ENCODE results near the gene LMAN2L. TPM values are rescaled to one million over a fixed set of nuclear protein-coding genes. Genes with fewer than 3 reads are reported as not detected.
"Not testable (repeated sequence)": the region's sequence is repeated elsewhere in the genome, so short reads cannot be mapped to it uniquely, and the experiment has no call there.

LMAN2L gene
- total and polyA plus RNA-seq, 4 donors = 6.4 to 15.1 (median 12.3) TPM

- Histone ChIP-seq H3K4me1 (ENCODE audit: control insufficient read depth in 4 of 4, insufficient read depth in 4 of 4, low read length in 3 of 4) (no peaks in the 10 kb centered on the region), H3K9ac (ENCODE audit: low read depth in 1 of 2, low read length in 2 of 2) (no peak overlapping the region), H3K27ac (ENCODE audit: low read depth in 1 of 2, low read length in 2 of 2) (no peak overlapping the region), H3K36me3 (ENCODE audit: control insufficient read depth in 4 of 4, insufficient read depth in 3 of 4, low read depth in 1 of 4, low read length in 3 of 4) (no peaks in the 10 kb centered on the region), H3K27me3 (ENCODE audit: control insufficient read depth in 4 of 4, insufficient read depth in 4 of 4, low read length in 3 of 4) (no peaks in the 10 kb centered on the region), H3K9me3 (ENCODE audit: control insufficient read depth in 4 of 4, low read length in 3 of 4) (peaks cover 0 to 4% (median 0%) of the 10 kb centered on the region in 4 donors), H3K4me3 (ENCODE audit: low read depth in 1 of 3, low read length in 3 of 3) (no peak overlapping the region)
- WGBS = 80% methylated on average over 11 of the region's 11 CpGs
- TF ChIP-seq NR2F2 (IDR thresholded peaks at IDR 0.05) (no peak), RXRA (IDR thresholded peaks at IDR 0.05) (no peak), FOXA2 (IDR thresholded peaks at IDR 0.05) (no peak), HNF4A (conservative IDR thresholded peaks at IDR 0.05) (no peak), EGR1 (IDR thresholded peaks at IDR 0.05; ENCODE audit: low read depth in 2 of 2) (no peak), FOXA1 (IDR thresholded peaks at IDR 0.05) (no peak), GABPA (IDR thresholded peaks at IDR 0.05 in 1 of 2, conservative IDR thresholded peaks at IDR 0.05 in 1 of 2) (no peak), YY1 (IDR thresholded peaks at IDR 0.05) (no peak), SP1 (IDR thresholded peaks at IDR 0.05) (no peak), HNF4G (IDR thresholded peaks at IDR 0.05) (no peak), REST (IDR thresholded peaks at IDR 0.05) (no peak), ATF3 (IDR thresholded peaks at IDR 0.05) (no peak), RAD21 (IDR thresholded peaks at IDR 0.05) (no peak), ZBTB33 (IDR thresholded peaks at IDR 0.05) (no peak), TAF1 (conservative IDR thresholded peaks at IDR 0.05) (no peak), CTCF (IDR thresholded peaks at IDR 0.05; ENCODE audit: low read depth, low read length, missing input control) (no peak)
- DNase-seq (ENCODE audit: low spot score) = no peak
Measured at GRCh38 chr2:96668771-96669170, 71.1 kb downstream of the LMAN2L start.

- H3K36me3 ChIP-seq (ENCODE audit: control insufficient read depth in 4 of 4, insufficient read depth in 3 of 4, low read depth in 1 of 4, low read length in 3 of 4); DNase-seq (ENCODE audit: low spot score); H3K4me1 ChIP-seq (ENCODE audit: control insufficient read depth in 4 of 4, insufficient read depth in 4 of 4, low read length in 3 of 4); H3K9ac ChIP-seq (ENCODE audit: low read depth in 1 of 2, low read length in 2 of 2); H3K27me3 ChIP-seq (ENCODE audit: control insufficient read depth in 4 of 4, insufficient read depth in 4 of 4, low read length in 3 of 4); H3K9me3 ChIP-seq (ENCODE audit: control insufficient read depth in 4 of 4, low read length in 3 of 4); H3K4me3 ChIP-seq (ENCODE audit: low read depth in 1 of 3, low read length in 3 of 3); H3K27ac ChIP-seq (ENCODE audit: low read depth in 1 of 2, low read length in 2 of 2): not testable (repeated sequence)
- 99% methylated on average over 3 of the region's 3 CpGs for WGBS
Measured at GRCh38 chr2:96665717-96666116, 74.1 kb downstream of the LMAN2L start.
